K562 (cell line): Measurements from ENCODE around the gene ANK3. TPM values are rescaled to one million over a fixed set of nuclear protein-coding genes. Genes with fewer than 3 reads are reported as not detected.

Experiments
- CHCHD3 ChIP-seq: fragments of 250-450 bp; sonication (Bioruptor Pico); IDR thresholded peaks from 2 replicates; pipeline ENCODE4 v2.1.2; 2022; ENCODE audit warnings: mild to moderate bottlenecking
- CHD2 ChIP-seq: IDR thresholded peaks from 2 replicates; pipeline ENCODE4 v1.6.1; 2011; ENCODE audit warnings: low read depth, low read length
- CREB3L1 ChIP-seq: fragments of 450-650 bp; IDR thresholded peaks from 2 replicates; pipeline ENCODE4 v1.6.1; 2014; ENCODE audit warnings: low read depth, mild to moderate bottlenecking, moderate library complexity, borderline replicate concordance
- CTBP1 ChIP-seq: fragments of 450-650 bp; IDR thresholded peaks from 2 replicates; pipeline ENCODE4 v1.6.1; 2016; ENCODE audit warnings: borderline replicate concordance
- CTCFL ChIP-seq: IDR thresholded peaks from 2 replicates; pipeline ENCODE4 v1.6.1; 2011; ENCODE audit warnings: borderline replicate concordance, low read depth, mild to moderate bottlenecking, moderate library complexity, low read length; ENCODE audit not compliant: insufficient read depth, poor library complexity, severe bottlenecking
- CXXC5 ChIP-seq: fragments of 250-450 bp; sonication (Bioruptor Pico); IDR thresholded peaks from 2 replicates; pipeline ENCODE4 v1.8.0; 2022; ENCODE audit warnings: inconsistent platforms, mild to moderate bottlenecking, moderate library complexity
- EHMT2 ChIP-seq: fragments of 450-650 bp; IDR thresholded peaks from 2 replicates; pipeline ENCODE4 v1.6.1; 2018; ENCODE audit warnings: antibody characterized with exemption
- MED1 ChIP-seq: sonication (generic); formaldehyde crosslinking; IDR thresholded peaks from 2 replicates; pipeline ENCODE4 v1.8.1; 2023; ENCODE audit warnings: missing genetic modification reagents, borderline replicate concordance
- MYNN ChIP-seq, 2 experiments: sonication (generic); formaldehyde crosslinking in 1 of 2; IDR thresholded peaks; 2 replicates each; pipeline versions ENCODE4 v1.5.0 to v1.6.1; 2016 to 2020; ENCODE audit warnings: antibody characterized with exemption in 1 of 2, missing genetic modification reagents in 1 of 2
- NR2C2 ChIP-seq, 2 experiments: fragments of 200-800 bp in 1 of 2; sonication (Bioruptor generic) in 1 of 2; sonication (generic) in 1 of 2; formaldehyde crosslinking in 1 of 2; IDR thresholded peaks; 2 replicates each; pipeline versions ENCODE4 v1.6.1 to v1.8.0; 2016 to 2022; ENCODE audit warnings: mild to moderate bottlenecking in 1 of 2, missing compliant biosample characterization in 1 of 2, missing genetic modification characterization in 1 of 2, missing genetic modification reagents in 1 of 2
- RNF2 ChIP-seq: sonication (generic); IDR thresholded peaks from 2 replicates; pipeline ENCODE4 v1.6.1; 2016
- SIRT6 ChIP-seq: IDR thresholded peaks from one replicate; pipeline ENCODE4 v1.6.1; 2012; ENCODE audit warnings: low read depth, mild to moderate bottlenecking, control low read depth, inconsistent platforms, low read length, moderate library complexity
- SMAD2 ChIP-seq: fragments of 150-350 bp; IDR thresholded peaks from 2 replicates; pipeline ENCODE4 v1.6.1; 2014; ENCODE audit warnings: low read depth, mild to moderate bottlenecking, low read length
- TCF3 ChIP-seq: sonication (generic); formaldehyde crosslinking; IDR thresholded peaks from 2 replicates; pipeline ENCODE4 v1.4.0; 2020; ENCODE audit warnings: mild to moderate bottlenecking, missing genetic modification reagents
- TCFL5 ChIP-seq: fragments of 250-450 bp; sonication (Bioruptor Pico); conservative IDR thresholded peaks from 2 replicates; pipeline ENCODE4 v1.6.1; 2021; ENCODE audit warnings: mild to moderate bottlenecking, moderate library complexity, matching md5 sums
- VEZF1 ChIP-seq: fragments of 200-800 bp; sonication (Bioruptor generic); IDR thresholded peaks from 2 replicates; pipeline ENCODE4 v1.6.1; 2017; ENCODE audit warnings: missing genetic modification characterization, missing compliant biosample characterization
- ZEB2 ChIP-seq: fragments of 450-650 bp; IDR thresholded peaks from 2 replicates; pipeline ENCODE4 v1.6.1; 2016
- ZKSCAN1 ChIP-seq: fragments of 150-350 bp; IDR thresholded peaks from 2 replicates; pipeline ENCODE4 v1.6.1; 2016; ENCODE audit warnings: low read depth, low read length
- ZKSCAN3 ChIP-seq: fragments of 250-450 bp; sonication (Bioruptor Pico); IDR thresholded peaks from 2 replicates; pipeline ENCODE4 v1.4.0; 2020
- ZKSCAN8 ChIP-seq: fragments of 200-800 bp; sonication (Bioruptor generic); IDR thresholded peaks from 2 replicates; pipeline ENCODE4 v1.6.1; 2016; ENCODE audit warnings: missing genetic modification characterization, missing compliant biosample characterization
- ZNF124 ChIP-seq: sonication (generic); formaldehyde crosslinking; IDR thresholded peaks from 2 replicates; pipeline ENCODE4 v1.8.1; 2022; ENCODE audit warnings: missing genetic modification reagents
- ZNF134 ChIP-seq: fragments of 250-450 bp; sonication (Bioruptor Pico); conservative IDR thresholded peaks from 2 replicates; pipeline ENCODE4 v1.4.0; 2020
- ZNF146 ChIP-seq: IDR thresholded peaks from one replicate; pipeline ENCODE4 v1.6.1; 2018; ENCODE audit warnings: missing compliant biosample characterization; ENCODE audit not compliant: unreplicated experiment
- ZNF184 ChIP-seq: sonication (generic); formaldehyde crosslinking; IDR thresholded peaks from 2 replicates; pipeline ENCODE4 v1.5.0; 2020; ENCODE audit warnings: missing genetic modification reagents
- ZNF766 ChIP-seq: fragments of 200-800 bp; sonication (Bioruptor generic); conservative IDR thresholded peaks from 2 replicates; pipeline ENCODE4 v1.6.1; 2016; ENCODE audit warnings: missing genetic modification characterization, missing compliant biosample characterization
- polyA plus RNA-seq, 8 experiments: library from polyadenylated mRNA; depleted of rRNA in 4 of 8; stranded (reverse) in 5 of 8; unstranded in 3 of 8; fragments of >200 nt; fragmentation: Nextera tagmentation in 2 of 8; fragmentation: Illumina TruSeq in 1 of 8; extraction: Ambion mirVana in 2 of 8; extraction: Trizol in 1 of 8; gene quantifications; 2 replicates each; pipeline versions ENCODE4 v1.2.1 to v1.2.3, GENCODE V29; 2011 to 2014; ENCODE audit warnings: inconsistent platforms in 1 of 8, missing spikeins in 1 of 8
- total RNA-seq, 7 experiments: library from RNA; depleted of rRNA in 6 of 7; stranded (reverse); fragments of >200 nt in 6 of 7; fragmentation: Illumina TruSeq in 2 of 7; extraction: Trizol in 2 of 7; gene quantifications; 2 replicates each; pipeline versions ENCODE4 v1.2.1 to v1.2.3, GENCODE V29; 2011 to 2021; ENCODE audit warnings: low replicate concordance in 1 of 7

The ANK3 gene
- total and polyA plus RNA-seq, 9 of the 15 experiments (the other 6 are each of a cell fraction or from before 2014, with no cell fraction given) = 10.0 to 32.3 (median 17.9) TPM

GRCh38 chr10:60130130-60130579 lies 259.5 kb downstream of the ANK3 start (continued):
- TF ChIP-seq CXXC5 (CRISPR knock-in tag) = peak; percentile 34; the same call in 1 of the 2 replicates
- TF ChIP-seq ZNF146 (CRISPR knock-in tag) = no peak
- TF ChIP-seq ZEB2 = peak; percentile 39; the same call in 1 of the 2 replicates
- no peak for TF ChIP-seq TCFL5 (CRISPR knock-in tag)
- TF ChIP-seq SIRT6 = no peak
- TF ChIP-seq ZNF184 = no peak
- TF ChIP-seq MED1 (CRISPR knock-in tag) = no peak
- no peak for TF ChIP-seq CTCFL
- peak; percentile 14; the same call in 1 of the 2 replicates for TF ChIP-seq CTBP1
- TF ChIP-seq ZNF134 (CRISPR knock-in tag) = no peak
- TF ChIP-seq ZKSCAN3 (CRISPR knock-in tag) = no peak
- TF ChIP-seq SMAD2 = no peak
- TF ChIP-seq CHD2 = peak; percentile 71
- TF ChIP-seq CHCHD3 (CRISPR knock-in tag) = no peak
- TF ChIP-seq CREB3L1 = peak; percentile 85; the same call in 1 of the 2 replicates
- peak; percentile 67; the same call in 1 of the 2 replicates for TF ChIP-seq ZNF766 (CRISPR knock-in tag)
- no peak; the same call in 1 of the 2 replicates for TF ChIP-seq ZKSCAN8 (CRISPR knock-in tag)
- no peak for TF ChIP-seq RNF2
- peak; percentile 57; the same call in 1 of the 2 replicates for TF ChIP-seq EHMT2
- 0 out of 2 replicates have a peak, but pooled peaks have one; percentile 15 for TF ChIP-seq TCF3
- TF ChIP-seq VEZF1 (CRISPR knock-in tag) = peak; percentile 43
- no peak for TF ChIP-seq ZKSCAN1
- TF ChIP-seq MYNN (IDR thresholded peaks at IDR 0.05) = peak; percentile 47; the same call in 1 of the 2 replicates
- TF ChIP-seq MYNN (CRISPR knock-in tag; IDR thresholded peaks at IDR 0.05) = no peak
- no peak for TF ChIP-seq NR2C2 (CRISPR knock-in tag; IDR thresholded peaks at IDR 0.05)
- no peak for TF ChIP-seq NR2C2 (tag; IDR thresholded peaks at IDR 0.05)
- TF ChIP-seq ZNF124 = no peak
